GM19193 (cell line): ENCODE measurements around the gene CTPS2.
A peak's percentile ranks its signal among the peaks of the same experiment; 100 is the strongest.

ENCODE experiments used
- POLR2A ChIP-seq: IDR thresholded peaks from 4 replicates; pipeline ENCODE4 v1.6.1; 2011; ENCODE audit not compliant: insufficient read depth, insufficient read length; ENCODE audit errors: extremely low read depth

Gene CTPS2

DNA sequence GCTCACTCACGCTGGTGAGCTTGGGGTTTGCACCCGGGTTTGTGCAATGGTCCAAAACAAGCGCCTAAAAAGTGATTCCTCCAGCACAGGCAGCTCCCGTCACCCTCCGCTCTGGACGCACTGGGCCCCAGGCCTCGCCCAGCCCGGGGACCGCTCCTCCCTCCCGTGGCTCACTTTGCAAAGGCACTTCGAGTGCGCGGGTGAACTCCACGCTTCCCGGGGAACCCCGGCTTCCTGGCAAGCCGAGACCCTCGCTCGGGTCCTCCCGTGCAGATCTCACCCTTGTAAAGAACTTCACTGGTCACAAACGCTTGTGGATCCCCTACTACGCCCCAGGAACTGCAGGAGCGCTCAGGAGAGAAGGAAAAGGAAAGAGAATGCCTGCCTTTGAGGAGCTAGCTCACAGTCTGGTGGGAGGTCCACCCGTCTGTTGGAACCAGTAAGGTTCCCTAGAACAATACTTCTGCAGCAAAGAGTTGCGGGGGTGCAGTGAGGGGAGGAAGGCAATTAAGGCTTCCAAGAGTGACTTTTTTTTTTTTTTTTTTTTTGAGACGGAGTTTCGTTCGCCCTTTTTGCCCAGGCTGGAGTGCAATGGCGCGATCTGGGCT lies at the start of gene CTPS2:
CTPS2 (minus strand) TSS at position 122 of the 608 bp plus-strand sequence. CDS start 9,767 bp downstream, outside the sequence.
- peak; percentile 68 for TF ChIP-seq POLR2A

DNA sequence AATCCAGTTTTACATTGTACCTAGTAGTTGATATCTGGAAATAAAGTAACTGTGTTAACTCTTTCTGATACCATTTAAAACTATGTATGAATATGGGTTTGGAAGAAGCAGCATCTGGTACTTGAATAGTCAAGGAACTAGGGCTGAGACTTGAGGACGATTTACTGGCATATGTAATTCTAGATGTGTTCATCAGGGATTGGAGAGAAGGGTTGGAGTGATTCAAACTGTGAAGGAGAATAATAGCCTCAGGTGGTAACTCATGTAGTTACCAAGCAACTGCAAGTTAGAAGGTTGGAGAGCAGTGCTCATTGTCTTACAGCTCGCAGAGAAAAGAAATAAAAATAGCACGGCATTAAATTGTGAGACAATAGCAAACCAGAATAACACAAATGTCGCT lies 44.3 kb upstream of the CTPS2 start:
- TF ChIP-seq POLR2A, result no peak

- TF ChIP-seq POLR2A, result no peak
Measured at GRCh38 chrX:16754019-16754418, 41.5 kb upstream of the CTPS2 start.

DNA sequence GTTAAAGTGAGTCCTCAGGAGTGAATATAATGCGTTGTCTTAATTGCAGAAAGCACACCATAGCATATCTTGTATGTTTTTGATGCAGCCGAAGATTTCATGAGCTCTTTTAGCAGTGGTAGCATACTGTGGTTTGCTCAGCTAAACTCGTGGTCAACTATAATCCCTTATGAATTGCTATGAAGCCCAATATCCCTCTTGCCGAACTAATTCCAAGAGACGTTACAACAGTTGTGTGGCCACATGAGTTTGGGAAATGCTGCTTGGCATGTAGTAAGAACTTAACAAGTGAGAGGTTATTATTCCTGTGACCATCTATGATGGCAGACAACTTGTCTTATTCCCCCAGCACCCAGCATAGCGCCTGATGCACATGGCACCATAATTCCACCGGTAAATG lies 37.7 kb upstream of the CTPS2 start:
- no peak for TF ChIP-seq POLR2A

DNA sequence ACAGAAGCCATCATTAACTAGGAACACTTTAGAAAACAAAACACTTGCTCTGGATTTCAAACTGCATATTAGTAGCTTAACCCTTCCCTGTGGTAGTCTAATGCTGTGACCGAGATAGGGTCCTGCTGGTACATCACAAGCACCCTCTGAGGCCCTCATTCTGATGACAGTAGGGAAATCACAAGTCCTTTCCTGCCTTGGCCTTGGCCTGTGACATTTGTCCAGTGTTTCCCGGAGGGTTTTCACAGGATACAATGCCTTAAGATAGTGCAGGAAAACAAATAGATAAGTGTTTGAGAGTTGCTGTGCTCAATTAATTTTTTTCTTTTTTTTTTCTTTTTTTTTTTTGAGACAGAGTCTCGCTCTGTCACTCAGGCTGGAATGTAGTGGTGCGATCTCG lies 36.0 kb upstream of the CTPS2 start:
- TF ChIP-seq POLR2A, result no peak

GRCh38 chrX:16745659-16746058 lies 33.2 kb upstream of the CTPS2 start:
- no peak for TF ChIP-seq POLR2A

- no peak for TF ChIP-seq POLR2A
Measured at GRCh38 chrX:16745102-16745501, 32.6 kb upstream of the CTPS2 start.

DNA sequence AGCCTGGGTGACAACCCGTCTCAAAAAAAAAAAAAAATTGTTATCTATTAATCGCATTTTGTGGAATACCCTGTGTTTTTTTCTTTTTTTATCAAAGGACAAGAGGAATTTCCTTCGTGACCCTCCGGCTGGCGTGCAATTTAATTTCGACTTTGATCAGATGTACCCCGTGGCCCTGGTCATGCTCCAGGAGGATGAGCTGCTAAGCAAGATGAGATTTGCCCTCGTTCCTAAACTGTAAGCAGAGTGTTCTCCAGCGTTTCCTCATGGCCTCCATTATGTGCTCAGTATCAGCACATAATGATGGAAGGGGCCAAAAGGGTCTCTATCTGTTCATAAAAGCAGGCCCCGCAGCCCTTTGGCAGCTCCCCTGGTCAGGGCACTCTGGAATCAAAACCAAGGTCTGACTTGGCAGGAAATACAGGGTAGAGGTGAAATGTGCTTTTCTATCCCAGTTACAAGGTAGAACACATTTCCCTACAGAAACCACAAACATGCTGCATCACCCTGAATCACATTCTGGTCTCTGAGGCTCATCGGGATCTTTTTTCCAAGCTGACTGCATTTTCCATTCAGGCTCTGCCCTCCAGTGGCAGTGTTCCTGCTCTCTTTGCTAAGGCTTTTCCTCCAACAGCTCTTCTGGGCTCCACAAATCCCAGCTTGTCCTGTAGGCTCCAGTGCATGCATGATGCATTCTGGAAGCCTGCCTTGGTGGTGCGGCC lies 31.3 kb upstream of the CTPS2 start:
- TF ChIP-seq POLR2A, result no peak

DNA sequence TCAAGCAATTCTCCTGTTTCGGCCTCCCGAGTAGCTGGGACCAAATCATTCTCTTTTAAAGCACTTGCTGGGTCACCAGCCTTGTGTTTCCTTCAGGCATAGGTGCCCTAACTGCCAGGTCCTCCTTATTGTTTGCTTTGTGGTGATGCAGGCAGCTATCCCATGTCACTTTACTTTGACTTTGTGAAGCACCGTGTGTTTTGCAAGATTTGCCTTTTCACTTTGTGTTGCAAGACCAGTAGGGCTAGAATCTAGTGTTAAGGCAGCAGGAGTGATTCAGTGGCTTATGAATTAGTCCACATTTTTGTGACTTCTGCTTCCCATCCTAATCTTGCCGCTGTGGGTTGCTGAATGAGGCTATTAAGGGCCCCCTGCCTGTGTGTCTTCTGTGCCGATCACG lies 27.1 kb upstream of the CTPS2 start:
- no peak for TF ChIP-seq POLR2A

- TF ChIP-seq POLR2A, result no peak
Measured at GRCh38 chrX:16737024-16737423, 24.6 kb upstream of the CTPS2 start.

DNA sequence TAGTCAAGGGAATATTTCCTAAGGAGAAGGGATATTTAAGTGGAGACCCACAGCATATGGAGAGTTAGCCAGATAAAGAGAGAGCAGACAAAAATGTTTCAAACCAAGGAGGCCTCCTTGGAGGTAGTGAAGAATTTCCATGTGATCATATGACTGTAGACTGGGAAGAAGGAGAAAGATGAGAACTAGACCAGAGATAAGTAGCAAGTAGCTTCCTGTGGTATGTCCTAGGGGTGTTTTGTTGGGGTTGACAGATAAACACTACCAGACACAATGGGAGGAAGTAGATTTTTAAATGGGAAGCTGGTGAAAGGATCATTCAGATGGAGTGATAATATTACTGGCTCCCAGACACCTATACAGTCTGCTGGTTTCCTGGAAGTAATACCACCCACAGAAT lies 20.5 kb upstream of the CTPS2 start:
- no peak for TF ChIP-seq POLR2A

GRCh38 chrX:16730450-16730849 lies 18.0 kb upstream of the CTPS2 start:
- TF ChIP-seq POLR2A, result no peak

- no peak for TF ChIP-seq POLR2A
Measured at GRCh38 chrX:16727637-16728036, 15.2 kb upstream of the CTPS2 start.

- no peak for TF ChIP-seq POLR2A
Measured at GRCh38 chrX:16725072-16725471, 12.6 kb upstream of the CTPS2 start.

DNA sequence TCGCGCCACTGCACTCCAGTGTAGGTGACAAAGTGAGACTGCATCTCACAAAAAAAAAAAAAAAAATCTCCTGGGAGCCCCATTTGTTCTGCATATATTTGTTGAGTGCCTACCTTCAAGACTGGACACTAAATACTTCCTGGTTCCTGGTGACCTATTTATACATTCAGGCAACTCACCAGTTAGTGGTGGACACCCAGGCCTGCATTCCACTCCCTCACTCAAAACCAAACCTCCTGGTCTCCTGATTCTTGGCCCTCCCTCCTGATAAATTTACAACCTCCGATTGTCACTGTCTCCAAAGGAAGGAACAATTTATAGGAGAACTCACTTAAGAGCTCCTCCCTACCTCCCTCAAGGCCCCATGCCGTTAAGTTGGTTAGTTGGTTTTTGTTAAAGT lies 10.0 kb upstream of the CTPS2 start:
- no peak for TF ChIP-seq POLR2A

DNA sequence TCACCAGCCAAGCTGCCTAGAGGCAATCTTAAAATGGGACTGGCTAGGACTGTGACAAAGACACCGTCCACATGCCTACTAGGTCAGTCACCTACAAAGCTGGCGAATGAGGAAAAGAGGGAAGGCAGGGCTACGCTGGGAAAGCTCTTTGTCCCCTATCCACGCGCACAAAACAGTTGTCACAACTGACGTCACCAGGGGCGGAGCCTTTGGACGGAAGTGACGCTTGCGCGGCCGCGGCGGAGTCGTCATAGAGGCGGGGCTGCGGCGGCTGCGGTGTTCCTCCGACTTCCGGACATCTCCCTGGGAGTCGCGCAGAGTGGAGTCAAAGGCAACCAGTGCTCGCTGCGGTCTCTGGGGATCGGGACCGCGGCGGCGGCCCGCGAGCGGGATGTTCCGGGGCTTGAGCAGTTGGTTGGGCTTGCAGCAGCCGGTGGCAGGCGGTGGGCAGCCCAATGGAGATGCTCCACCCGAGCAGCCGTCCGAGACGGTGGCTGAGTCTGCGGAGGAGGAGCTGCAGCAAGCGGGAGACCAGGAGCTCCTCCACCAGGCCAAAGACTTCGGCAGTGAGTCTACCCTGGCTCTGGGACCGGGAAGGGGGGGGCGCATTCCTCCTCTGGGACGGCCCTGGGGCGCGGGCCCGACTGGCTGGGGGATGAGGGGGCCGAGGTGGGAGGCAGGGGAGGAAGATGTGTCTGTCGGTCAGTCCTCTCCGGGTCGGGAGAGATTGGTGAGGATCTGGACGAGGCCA lies 7.0 kb upstream of the CTPS2 start, which contains the start of gene SYAP1:
SYAP1 (plus strand) TSS at position 279 of the 751 bp plus-strand sequence; CDS start at position 392, 113 bp downstream.
- peak; percentile 97 for TF ChIP-seq POLR2A
